K562 (cell line): ENCODE results near the gene G6PD. TPM values are rescaled to one million over a fixed set of nuclear protein-coding genes. Genes with fewer than 3 reads are reported as not detected.
A peak's percentile ranks its signal among the peaks of the same experiment; 100 is the strongest.

Source experiments
- ATAC-seq: fragments of 200-7000 bp; cut with Tn5 transposase; 3 replicates; pipeline ENCODE4 v1.9.1; 2020; ENCODE audit warnings: moderate library complexity
- BruUV-seq: library from RNA; stranded (reverse); fragments of 400-500 nt; replicated peaks from 2 replicates; lab custom pipeline; 2021; lab: Mats Ljungman, UMichigan
- CTCF ChIA-PET: fragments of 300-600 bp; formaldehyde crosslinking; extraction: SDS; loops from one replicate; lab custom pipeline; 2021; ENCODE audit warnings: low intra/inter-chr PET ratio; lab: Yijun Ruan, JAX
- POLR2A ChIA-PET: fragments of 300-600, 350-650 bp; sonication (Branson Sonifier 250); formaldehyde crosslinking; extraction: SDS; loops from one replicate; lab custom pipeline; 2021; ENCODE audit warnings: antibody characterized with exemption, inconsistent platforms; lab: Yijun Ruan, JAX
- DNase-seq, 4 experiments: peaks; one replicate each; pipeline versions ENCODE4 v3.0.0 to v3.0.0-alpha.2; 2011 to 2018; ENCODE audit warnings: low spot score in 3 of 4, mixed read lengths in 3 of 4; ENCODE audit errors: extremely low read depth in 1 of 4
- FAIRE-seq: peaks from 2 replicates; lab custom pipeline; 2011; peaks lifted over from hg19 to GRCh38; lab: Jason Lieb, UNC
- H2AFZ ChIP-seq: 2 replicates; pipeline ENCODE4 v1.6.0; 2011; ENCODE audit warnings: low read depth, low read length, control low read depth, inconsistent platforms
- H3K27ac ChIP-seq: fragments of 200-600 bp; 3 replicates; pipeline ENCODE4 v1.8.0; 2011; ENCODE audit warnings: low read depth, mild to moderate bottlenecking, control low read depth, inconsistent platforms, low read length, moderate library complexity, mixed read lengths; ENCODE audit errors: extremely low read depth
- H3K27me3 ChIP-seq, 2 experiments: fragments of 300-600 bp in 1 of 2; 2 replicates in 1 of 2; 3 replicates in 1 of 2; pipeline versions ENCODE4 v1.6.0 to v1.8.0; 2011; ENCODE audit warnings: inconsistent platforms in 2 of 2, low read length in 2 of 2, mild to moderate bottlenecking in 1 of 2, mixed read lengths in 1 of 2, moderate library complexity in 1 of 2; ENCODE audit not compliant: control insufficient read depth in 2 of 2, insufficient read depth in 2 of 2
- H3K36me3 ChIP-seq: fragments of 300-600 bp; 3 replicates; pipeline ENCODE4 v1.8.0; 2011; ENCODE audit warnings: mild to moderate bottlenecking, low read length, inconsistent platforms; ENCODE audit not compliant: control insufficient read depth, insufficient read depth
- H3K4me1 ChIP-seq, 2 experiments: fragments of 200-600 bp in 1 of 2; replicated peaks in 1 of 2; 2 replicates in 1 of 2; 3 replicates in 1 of 2; pipeline versions ENCODE4 v1.5.1 to v1.8.0; 2011; ENCODE audit warnings: inconsistent platforms in 2 of 2, low read length in 2 of 2, mild to moderate bottlenecking in 1 of 2, mixed read lengths in 1 of 2, moderate library complexity in 1 of 2; ENCODE audit not compliant: control insufficient read depth in 2 of 2, insufficient read depth in 2 of 2
- H3K4me2 ChIP-seq: 2 replicates; pipeline ENCODE4 v1.6.1; 2011; ENCODE audit warnings: low read length, control low read depth, inconsistent platforms, mixed read lengths; ENCODE audit not compliant: insufficient read depth
- H3K4me3 ChIP-seq: fragments of 200-600 bp; sonication (generic), shearing (Covaris generic); 2 replicates; pipeline ENCODE4 v1.5.1; 2016; ENCODE audit warnings: control low read depth, inconsistent platforms
- H3K79me2 ChIP-seq: fragments of 200-600 bp; 3 replicates; pipeline ENCODE4 v1.8.0; 2011; ENCODE audit warnings: low read length, inconsistent platforms; ENCODE audit not compliant: control insufficient read depth, insufficient read depth
- H3K9ac ChIP-seq, 2 experiments: 2 replicates each; pipeline versions ENCODE4 v1.6.0 to v1.6.1; 2011; ENCODE audit warnings: low read depth in 2 of 2, low read length in 2 of 2, control low read depth in 1 of 2, inconsistent platforms in 1 of 2, mild to moderate bottlenecking in 1 of 2, mixed read lengths in 1 of 2; ENCODE audit not compliant: insufficient read depth in 1 of 2
- H3K9me1 ChIP-seq: one replicate; pipeline ENCODE4 v1.6.0; 2011; ENCODE audit warnings: inconsistent platforms, mild to moderate bottlenecking, low read length, moderate library complexity; ENCODE audit not compliant: control insufficient read depth, insufficient read depth
- H3K9me3 ChIP-seq: replicated peaks from 2 replicates; pipeline ENCODE4 v1.5.1; 2011; ENCODE audit warnings: low read depth, low read length, inconsistent platforms; ENCODE audit not compliant: control insufficient read depth, insufficient read depth
- H4K20me1 ChIP-seq: replicated peaks from 2 replicates; pipeline ENCODE4 v1.6.1; 2011; ENCODE audit warnings: low read length, inconsistent platforms, mixed read lengths; ENCODE audit not compliant: control insufficient read depth, insufficient read depth
- FOSL1 ChIP-seq: fragments of 200-800 bp; sonication (Bioruptor generic); conservative IDR thresholded peaks from 2 replicates; pipeline ENCODE4 v1.6.1; 2016; ENCODE audit warnings: missing genetic modification characterization, missing compliant biosample characterization
- PRDM10 ChIP-seq: fragments of 450-650 bp; IDR thresholded peaks from 2 replicates; pipeline ENCODE4 v1.6.1; 2018; ENCODE audit not compliant: partially characterized antibody
- WGBS: fragments of 100-300 bp; shearing (Covaris generic); methylation state at CpG from one replicate; pipeline ENCODE4 v1.1.6; 2016; ENCODE audit warnings: low coverage, mixed read lengths; ENCODE audit not compliant: insufficient coverage; ENCODE audit errors: missing lambda C conversion rate; 5-methylcytosine and 5-hydroxymethylcytosine counted together
- in situ Hi-C: fragments of 300-500 bp; cut with MboI; formaldehyde crosslinking; loops from 4 replicates; pipeline ENCODE4 v1.15.0; 2018; ENCODE audit warnings: inconsistent platforms, mixed read lengths
- intact Hi-C: fragments of 100-400 bp; cut with micrococcal nuclease; formaldehyde crosslinking; loops from 2 replicates; pipeline ENCODE4 v1.14.2; 2022
- polyA plus RNA-seq, 8 experiments: library from polyadenylated mRNA; depleted of rRNA in 4 of 8; stranded (reverse) in 5 of 8; unstranded in 3 of 8; fragments of >200 nt; fragmentation: Nextera tagmentation in 2 of 8; fragmentation: Illumina TruSeq in 1 of 8; extraction: Ambion mirVana in 2 of 8; extraction: Trizol in 1 of 8; gene quantifications; 2 replicates each; pipeline versions ENCODE4 v1.2.1 to v1.2.3, GENCODE V29; 2011 to 2014; ENCODE audit warnings: inconsistent platforms in 1 of 8, missing spikeins in 1 of 8
- total RNA-seq, 7 experiments: library from RNA; depleted of rRNA in 6 of 7; stranded (reverse); fragments of >200 nt in 6 of 7; fragmentation: Illumina TruSeq in 2 of 7; extraction: Trizol in 2 of 7; gene quantifications; 2 replicates each; pipeline versions ENCODE4 v1.2.1 to v1.2.3, GENCODE V29; 2011 to 2021; ENCODE audit warnings: low replicate concordance in 1 of 7

The G6PD gene
- total and polyA plus RNA-seq, 9 of the 15 experiments (the other 6 are each of a cell fraction or from before 2014, with no cell fraction given) = 2.9 to 222 (median 66.4) TPM

GRCh38 chrX:154505734-154506133 lies 40.9 kb downstream of the G6PD start:
- Histone ChIP-seq H3K79me2 (no peaks in the 10 kb centered on the region), H3K9me1 (no peaks in the 10 kb centered on the region), H3K36me3 (peaks cover 50% of the 10 kb centered on the region; the same call in 2 of the 3 replicates), H3K27ac (no peak overlapping the region), H3K4me3 (no peak overlapping the region), H3K4me2 (no peak overlapping the region), H4K20me1 (no peaks in the 10 kb centered on the region), H3K27me3 (no peaks in the 10 kb centered on the region), H2AFZ (no peak overlapping the region), H3K9me3 (no peaks in the 10 kb centered on the region; the same call in 1 of the 2 replicates), H3K4me1 (peaks cover 3 to 5% of the 10 kb centered on the region in 2 experiments; a peak in 4 of 5 replicates), H3K9ac (peak overlapping the region in 1 of 2 experiments; percentile 40; a peak in 1 of 4 replicates)
- DNase-seq (no peak), ATAC-seq (no peak), FAIRE-seq (no peak)
- ChIA-PET POLR2A (interaction anchor here (1.0 kb wide), 1 partner anchor 9 kb away, joined by 3 read pairs; no protein-coding TSS in a partner anchor), CTCF (no interaction called here)
- BruUV-seq = no TSS peak
- 0 out of 2 replicates have a peak, but pooled peaks have one; percentile 26 for TF ChIP-seq FOSL1 (tag)
- no peak for TF ChIP-seq PRDM10
- intact Hi-C loops (no loop called here), in situ Hi-C loops (no loop called here)
- WGBS = 80% methylated on average over 11 of the region's 12 CpGs
